ENCODE measurements around the gene SIRT3. TPM values are rescaled to one million over a fixed set of nuclear protein-coding genes. Genes with fewer than 3 reads are reported as not detected.

SIRT3 gene
- total RNA-seq = 39.7 TPM
- long read RNA-seq, transcript SIRT3-201 (7 exons, 2,543 nt) = major isoform, 57 of 82 reads
- long read RNA-seq, partial matches to known transcripts = 8 of 82 reads
- long read RNA-seq, other reads (novel, unspliced or antisense) = 16 of 82 reads

GRCh38 chr11:235997-236773, at the start of gene SIRT3:
Gene SIRT3 (minus strand): TSS chr11:236342. CDS start chr11:236328, 14 bp downstream.
- ATAC-seq = peak; percentile 88
- intact Hi-C loops (cut with DNase I) = loop anchor here (1.0 to 5.0 kb wide), 2 partner anchors 29 to 121 kb away; partner anchors contain the start of genes BET1L and RIC8A

GRCh38 chr11:285894-286220, 49.7 kb upstream of the SIRT3 start:
- ATAC-seq = no peak
- DNase-seq (ENCODE audit: missing footprints) = no peak

More at GRCh38 chr11:235997-236773, at the start of gene SIRT3:
- DNase-seq (ENCODE audit: missing footprints) = peak; percentile 93

GRCh38 chr11:285021-285893, 49.1 kb upstream of the SIRT3 start:
- DNase-seq (ENCODE audit: missing footprints) (peak; percentile 60), ATAC-seq (no peak)
- intact Hi-C loops (cut with DNase I) = no loop called here

More at GRCh38 chr11:285894-286220, 49.7 kb upstream of the SIRT3 start:
- intact Hi-C loops (cut with DNase I) = no loop called here

DNA sequence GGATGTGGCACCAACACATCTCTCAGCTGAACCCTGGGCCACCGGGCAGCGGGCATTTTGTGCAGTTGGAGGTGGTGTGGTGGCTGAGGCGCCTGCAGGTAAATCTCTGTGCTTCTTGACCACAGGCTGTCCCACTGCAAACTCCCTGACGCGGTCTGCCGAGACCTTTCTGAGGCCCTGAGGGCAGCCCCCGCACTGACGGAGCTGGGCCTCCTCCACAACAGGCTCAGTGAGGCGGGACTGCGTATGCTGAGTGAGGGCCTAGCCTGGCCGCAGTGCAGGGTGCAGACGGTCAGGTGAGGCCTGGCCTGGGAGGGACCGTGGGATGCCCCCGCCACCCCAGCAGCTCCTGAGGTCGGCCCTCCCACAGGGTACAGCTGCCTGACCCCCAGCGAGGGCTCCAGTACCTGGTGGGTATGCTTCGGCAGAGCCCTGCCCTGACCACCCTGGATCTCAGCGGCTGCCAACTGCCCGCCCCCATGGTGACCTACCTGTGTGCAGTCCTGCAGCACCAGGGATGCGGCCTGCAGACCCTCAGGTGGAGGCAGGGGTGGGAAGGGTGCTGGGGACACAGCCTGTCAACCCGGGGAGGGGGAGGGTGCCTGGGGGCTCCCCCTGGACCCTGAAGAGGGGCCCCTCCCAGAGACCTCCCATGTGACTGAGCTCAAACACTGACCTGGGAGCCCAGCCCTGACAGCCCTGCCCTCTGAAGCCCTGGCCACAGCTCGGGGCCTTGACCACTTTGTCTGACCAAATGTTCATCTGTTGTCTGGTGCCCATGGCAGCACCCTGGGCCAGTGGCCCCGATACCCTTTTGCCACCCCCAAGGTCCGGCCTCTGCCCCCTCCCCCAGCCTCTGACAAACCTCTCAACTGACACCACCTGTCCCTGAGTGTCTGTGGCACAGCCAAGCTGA, 48.2 kb upstream of the SIRT3 start:
- intact Hi-C loops (cut with DNase I) = no loop called here
- ATAC-seq = no peak
- DNase-seq (ENCODE audit: missing footprints) = peak; percentile 54

- no peak for ATAC-seq
- intact Hi-C loops (cut with DNase I) = no loop called here
- peak; percentile 20 for DNase-seq (ENCODE audit: missing footprints)
Measured at GRCh38 chr11:283405-284104, 47.4 kb upstream of the SIRT3 start.

- DNase-seq (ENCODE audit: missing footprints) (no peak), ATAC-seq (no peak)
- intact Hi-C loops (cut with DNase I) = no loop called here
Measured at GRCh38 chr11:282630-283360, 46.7 kb upstream of the SIRT3 start.

GRCh38 chr11:282171-282570, 46.0 kb upstream of the SIRT3 start:
- DNase-seq (ENCODE audit: missing footprints) = no peak
- intact Hi-C loops (cut with DNase I) = no loop called here

DNA sequence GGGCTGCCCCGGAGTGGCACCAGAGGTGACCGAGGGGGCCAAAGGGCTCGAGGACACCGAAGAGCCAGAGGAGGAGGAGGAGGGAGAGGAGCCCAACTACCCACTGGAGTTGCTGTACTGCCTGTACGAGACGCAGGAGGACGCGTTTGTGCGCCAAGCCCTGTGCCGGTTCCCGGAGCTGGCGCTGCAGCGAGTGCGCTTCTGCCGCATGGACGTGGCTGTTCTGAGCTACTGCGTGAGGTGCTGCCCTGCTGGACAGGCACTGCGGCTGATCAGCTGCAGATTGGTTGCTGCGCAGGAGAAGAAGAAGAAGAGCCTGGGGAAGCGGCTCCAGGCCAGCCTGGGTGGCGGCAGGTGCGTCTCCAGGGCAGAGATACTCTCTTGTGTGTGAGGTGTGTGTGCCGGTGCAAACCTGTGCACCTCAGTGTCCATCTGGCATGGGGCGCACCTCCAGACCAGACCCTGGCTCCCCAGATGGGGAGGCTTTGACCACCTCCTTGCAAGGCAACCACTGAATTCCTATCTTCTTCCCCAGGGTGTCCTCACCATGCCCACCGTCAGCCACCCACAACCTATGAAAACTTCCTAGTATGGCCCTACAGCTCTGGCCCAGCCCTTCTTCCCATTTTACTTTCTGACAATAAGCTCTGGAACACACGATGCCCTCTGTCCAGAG, 45.5 kb upstream of the SIRT3 start:
- ATAC-seq (no peak), DNase-seq (ENCODE audit: missing footprints) (no peak)
- intact Hi-C loops (cut with DNase I) = no loop called here

More at GRCh38 chr11:282171-282570, 46.0 kb upstream of the SIRT3 start:
- no peak for ATAC-seq

GRCh38 chr11:280706-281485, 44.8 kb upstream of the SIRT3 start:
- DNase-seq (ENCODE audit: missing footprints) = peak; percentile 87

GRCh38 chr11:279966-280705, 44.0 kb upstream of the SIRT3 start:
- intact Hi-C loops (cut with DNase I) = no loop called here
- ATAC-seq (peak; percentile 20), DNase-seq (ENCODE audit: missing footprints) (peak; percentile 80)

More at GRCh38 chr11:280706-281485, 44.8 kb upstream of the SIRT3 start:
- no peak for ATAC-seq
- intact Hi-C loops (cut with DNase I) = no loop called here

GRCh38 chr11:279040-279965, 43.2 kb upstream of the SIRT3 start:
- ATAC-seq = peak; percentile 33
- peak; percentile 73 for DNase-seq (ENCODE audit: missing footprints)

GRCh38 chr11:278001-278951, 42.1 kb upstream of the SIRT3 start, which contains the start of gene NLRP6:
Gene NLRP6 (plus strand): TSS chr11:278407. CDS start chr11:278570, 163 bp downstream.
- no peak for ATAC-seq
- intact Hi-C loops (cut with DNase I) = no loop called here
- DNase-seq (ENCODE audit: missing footprints) = peak; percentile 35

More at GRCh38 chr11:279040-279965, 43.2 kb upstream of the SIRT3 start:
- intact Hi-C loops (cut with DNase I) = no loop called here

DNA sequence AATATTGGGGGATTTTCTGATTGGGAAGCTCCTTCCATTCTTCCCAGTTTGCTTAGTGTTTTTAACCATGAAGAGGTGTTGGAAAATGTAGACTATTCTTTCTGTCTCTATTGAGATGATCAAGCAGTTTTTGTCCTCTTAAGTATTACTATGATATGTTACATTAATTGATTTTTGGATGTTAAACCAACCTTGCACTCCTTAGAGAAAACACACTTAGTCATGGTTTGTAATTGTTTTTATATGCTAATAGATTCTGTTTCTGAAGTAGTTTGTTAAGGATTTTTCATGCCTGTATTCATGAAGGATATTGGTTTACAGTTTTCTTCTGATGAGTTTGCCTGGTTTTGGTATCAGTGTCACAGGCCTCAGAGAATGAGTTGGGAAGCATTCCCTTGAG, 40.1 kb upstream of the SIRT3 start:
- intact Hi-C loops (cut with DNase I) = no loop called here
- DNase-seq (ENCODE audit: missing footprints) (no peak), ATAC-seq (no peak)
